LoVo (cell line): ENCODE data around the gene NDNF.
A peak's percentile ranks its signal among the peaks of the same experiment; 100 is the strongest.

Experiments used
- DNase-seq: peaks from one replicate; pipeline ENCODE4 v3.0.0-alpha.2; 2016; ENCODE audit warnings: low spot score

NDNF gene

GRCh38 chr4:121072224-121073003 lies at the start of gene NDNF:
Gene NDNF, minus strand, starts transcription at chr4:121072535. Its CDS starts 26,698 bp downstream, at chr4:121045837.
- peak; percentile 13 for DNase-seq

- no peak for DNase-seq
These were observed 47.4 kb upstream of the NDNF start for GRCh38 chr4:121119715-121120114.

GRCh38 chr4:121118344-121118743 lies 46.0 kb upstream of the NDNF start:
- no peak for DNase-seq

- DNase-seq = no peak
These were observed 42.4 kb upstream of the NDNF start for GRCh38 chr4:121114756-121115155.

GRCh38 chr4:121112530-121112929 lies 40.2 kb upstream of the NDNF start:
- DNase-seq = no peak

- no peak for DNase-seq
These were observed 36.2 kb upstream of the NDNF start for GRCh38 chr4:121108557-121108956.

- DNase-seq = no peak
These were observed 35.2 kb upstream of the NDNF start for GRCh38 chr4:121107507-121107906.

GRCh38 chr4:121100093-121100775 lies 27.9 kb upstream of the NDNF start:
- DNase-seq = no peak

- DNase-seq = no peak
These were observed 25.9 kb upstream of the NDNF start for GRCh38 chr4:121098266-121098665.

- DNase-seq = peak; percentile 49
These were observed 24.3 kb upstream of the NDNF start for GRCh38 chr4:121096629-121097028.

- no peak for DNase-seq
These were observed 23.9 kb upstream of the NDNF start for GRCh38 chr4:121096191-121096590.

- no peak for DNase-seq
These were observed 22.1 kb upstream of the NDNF start for GRCh38 chr4:121094297-121094966.

- DNase-seq = no peak
These were observed 20.9 kb upstream of the NDNF start for GRCh38 chr4:121093261-121093660.

GRCh38 chr4:121091941-121092340 lies 19.6 kb upstream of the NDNF start:
- DNase-seq = no peak

- DNase-seq = no peak
These were observed 16.5 kb upstream of the NDNF start for GRCh38 chr4:121088867-121089266.

GRCh38 chr4:121079376-121079775 lies 7.0 kb upstream of the NDNF start:
- no peak for DNase-seq

GRCh38 chr4:121077496-121077895 lies 5.2 kb upstream of the NDNF start:
- no peak for DNase-seq

- DNase-seq = no peak
These were observed 4.1 kb upstream of the NDNF start for GRCh38 chr4:121076416-121076815.

- DNase-seq = no peak
These were observed 1.5 kb upstream of the NDNF start for GRCh38 chr4:121073672-121074381.

GRCh38 chr4:121073004-121073435 lies 685 bp upstream of the NDNF start:
- no peak for DNase-seq

GRCh38 chr4:121071640-121072223 lies 603 bp downstream of the NDNF start:
- no peak for DNase-seq
